Measurements from ENCODE around the gene AP5B1. TPM values are rescaled to one million over a fixed set of nuclear protein-coding genes. Genes with fewer than 3 reads are reported as not detected.
A peak's percentile ranks its signal among the peaks of the same experiment; 100 is the strongest.

AP5B1 gene
- total RNA-seq, 1 experiment from 2014 or later, result 9.4 TPM

DNA sequence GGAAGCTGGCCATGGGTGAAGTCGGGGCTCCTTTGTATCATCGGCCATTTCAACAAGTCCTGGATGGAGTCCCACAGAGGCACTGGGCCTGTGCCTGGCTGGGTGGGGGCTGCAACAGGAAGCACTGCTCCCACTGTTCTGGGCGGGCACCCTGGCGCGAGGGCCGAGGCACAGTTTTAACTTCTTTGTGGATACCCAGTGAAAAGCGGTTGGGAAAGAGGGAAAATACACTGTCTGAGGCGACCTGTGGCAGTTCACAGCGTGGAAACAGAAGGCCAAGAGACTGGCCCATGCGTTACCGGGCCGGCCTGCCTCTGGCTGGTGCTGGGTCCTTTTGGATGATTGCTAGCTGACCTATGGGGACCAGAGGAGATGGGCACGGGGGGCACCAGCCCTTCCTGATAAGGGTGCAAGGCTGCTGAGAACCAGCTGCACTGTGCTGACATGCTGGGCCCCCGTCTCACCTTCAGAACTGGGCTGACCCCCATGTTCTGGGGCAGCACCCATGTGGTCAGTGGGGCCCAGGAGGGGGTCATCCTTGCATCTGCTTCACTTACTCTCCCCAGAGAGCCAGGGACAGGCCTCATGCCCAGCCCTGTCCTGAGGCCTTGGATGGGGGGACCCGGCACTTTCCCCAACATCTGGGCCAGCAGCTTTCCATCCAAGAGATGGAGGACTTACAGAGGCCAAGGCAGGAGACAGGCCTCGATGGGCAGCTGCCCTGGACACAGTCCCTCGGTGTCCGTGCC is 10.3 kb upstream of the AP5B1 start:
- Histone ChIP-seq H3K18ac (ENCODE audit: insufficient read length, low read depth, low read length) (no peak overlapping the region), H2BK15ac (ENCODE audit: low read depth, low read length) (no peak overlapping the region), H3K14ac (ENCODE audit: insufficient read depth, low read length) (no peak overlapping the region; the same call in 1 of the 2 replicates), H3K79me2 (ENCODE audit: insufficient read depth, low read length) (no peaks in the 10 kb centered on the region), H3K56ac (ENCODE audit: insufficient read length, low read depth, low read length) (no peak overlapping the region), H4K5ac (ENCODE audit: insufficient read length, low read depth, low read length) (no peak overlapping the region), H3K23ac (ENCODE audit: insufficient read length, low read depth, low read length) (no peak overlapping the region), H3K27me3 (ENCODE audit: insufficient read depth, low read length) (peaks cover 7% of the 10 kb centered on the region; the same call in 1 of the 2 replicates), H2BK12ac (ENCODE audit: insufficient read length, low read depth, low read length) (no peak overlapping the region), H3K9me3 (ENCODE audit: control insufficient read depth, low read depth, low read length) (no peaks in the 10 kb centered on the region), H3T11ph (ENCODE audit: low read length) (no peak overlapping the region), H3K4ac (ENCODE audit: low read depth, low read length) (no peak overlapping the region), H3K4me2 (ENCODE audit: insufficient read depth, insufficient read length, low read length) (no peak overlapping the region), H4K20me1 (ENCODE audit: control insufficient read depth, insufficient read depth, insufficient read length) (no peaks in the 10 kb centered on the region), H2BK20ac (ENCODE audit: low read depth, low read length, poor library complexity, severe bottlenecking) (no peak overlapping the region), H4K91ac (ENCODE audit: insufficient read length, low read depth, low read length) (no peak overlapping the region), H2AK5ac (ENCODE audit: insufficient read length, low read length) (no peak overlapping the region), H3K79me1 (ENCODE audit: insufficient read depth, low read depth, low read length, poor library complexity, severe bottlenecking) (no peaks in the 10 kb centered on the region), H2BK120ac (ENCODE audit: low read depth, low read length, poor library complexity, severe bottlenecking) (no peak overlapping the region), H3K27ac (ENCODE audit: insufficient read length, low read depth, low read length) (no peak overlapping the region), H4K8ac (replicated peaks; ENCODE audit: insufficient read length, low read depth, low read length) (no peak overlapping the region), H3K9ac (ENCODE audit: extremely low read depth, insufficient read length, low read length) (no peak overlapping the region), H2AFZ (ENCODE audit: low read length) (no peak overlapping the region), H3K4me1 (ENCODE audit: insufficient read depth, low read length) (peaks cover 3% of the 10 kb centered on the region; the same call in 1 of the 2 replicates), H2BK5ac (ENCODE audit: insufficient read length, low read length) (no peak overlapping the region), H3K23me2 (ENCODE audit: insufficient read length, low read depth, low read length, poor library complexity, severe bottlenecking) (peaks cover 9% of the 10 kb centered on the region)
- H3K9me3 Mint-ChIP-seq, result no peaks in the 10 kb centered on the region; a peak in 1 of 5 replicates
- TF ChIP-seq, protein P1, sequence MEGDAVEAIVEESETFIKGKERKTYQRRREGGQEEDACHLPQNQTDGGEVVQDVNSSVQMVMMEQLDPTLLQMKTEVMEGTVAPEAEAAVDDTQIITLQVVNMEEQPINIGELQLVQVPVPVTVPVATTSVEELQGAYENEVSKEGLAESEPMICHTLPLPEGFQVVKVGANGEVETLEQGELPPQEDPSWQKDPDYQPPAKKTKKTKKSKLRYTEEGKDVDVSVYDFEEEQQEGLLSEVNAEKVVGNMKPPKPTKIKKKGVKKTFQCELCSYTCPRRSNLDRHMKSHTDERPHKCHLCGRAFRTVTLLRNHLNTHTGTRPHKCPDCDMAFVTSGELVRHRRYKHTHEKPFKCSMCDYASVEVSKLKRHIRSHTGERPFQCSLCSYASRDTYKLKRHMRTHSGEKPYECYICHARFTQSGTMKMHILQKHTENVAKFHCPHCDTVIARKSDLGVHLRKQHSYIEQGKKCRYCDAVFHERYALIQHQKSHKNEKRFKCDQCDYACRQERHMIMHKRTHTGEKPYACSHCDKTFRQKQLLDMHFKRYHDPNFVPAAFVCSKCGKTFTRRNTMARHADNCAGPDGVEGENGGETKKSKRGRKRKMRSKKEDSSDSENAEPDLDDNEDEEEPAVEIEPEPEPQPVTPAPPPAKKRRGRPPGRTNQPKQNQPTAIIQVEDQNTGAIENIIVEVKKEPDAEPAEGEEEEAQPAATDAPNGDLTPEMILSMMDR (conservative IDR thresholded peaks at IDR 0.05), result no peak
- peak overlapping the region in 1 of 2 experiments; percentile 29; a peak in 2 of 5 replicates for H3K4me3 Mint-ChIP-seq
- WGBS (ENCODE audit: extremely low coverage, insufficient read length, low lambda C conversion rate), result no CpG with 5 or more reads among the region's 18 CpGs
- H3K36me3 Mint-ChIP-seq (ENCODE audit: insufficient read depth in 1 of 3, low read depth in 3 of 3), result peaks cover 0 to 6% (median 2%) of the 10 kb centered on the region in 3 experiments; a peak in 2 of 7 replicates
- no peak overlapping the region for H3K27ac Mint-ChIP-seq
- DNase-seq, result no peak
- peaks cover 35 to 37% of the 10 kb centered on the region in 2 experiments for H3K4me1 Mint-ChIP-seq
- peaks cover 34% of the 10 kb centered on the region for H3K27me3 Mint-ChIP-seq (ENCODE audit: low read depth)
